ENCODE results near the gene GOSR1. TPM values are rescaled to one million over a fixed set of nuclear protein-coding genes. Genes with fewer than 3 reads are reported as not detected.
"Not testable (repeated sequence)": the region's sequence is repeated elsewhere in the genome, so short reads cannot be mapped to it uniquely, and the experiment has no call there.

Gene GOSR1
- total RNA-seq, 1 donor from 2014 or later = 59.9 TPM

GRCh38 chr17:30558686-30559545 lies 81.7 kb downstream of the GOSR1 start:
- Mint-ChIP-seq H3K4me3 (no peak overlapping the region), H3K9me3 (no peaks in the 10 kb centered on the region), H3K27me3 (no peaks in the 10 kb centered on the region), H3K36me3 (ENCODE audit: low read depth) (no peaks in the 10 kb centered on the region), H3K4me1 (peaks cover 6% of the 10 kb centered on the region), H3K27ac (no peak overlapping the region)
- no peak for DNase-seq
- no peak for TF ChIP-seq CTCF (IDR thresholded peaks at IDR 0.05)
- CTCF ChIA-PET = no interaction called here
- intact Hi-C loops (cut with micrococcal nuclease) = no loop called here
- POLR2A ChIA-PET = no interaction called here
- ATAC-seq (ENCODE audit: low read depth) = no peak

GRCh38 chr17:30559656-30560055 lies 82.4 kb downstream of the GOSR1 start:
- DNase-seq (no peak), ATAC-seq (ENCODE audit: low read depth) (no peak)
- Mint-ChIP-seq H3K4me3 (no peak overlapping the region), H3K4me1 (peaks cover 11% of the 10 kb centered on the region), H3K27me3 (peaks cover 1% of the 10 kb centered on the region), H3K9me3 (no peaks in the 10 kb centered on the region), H3K27ac (no peak overlapping the region), H3K36me3 (ENCODE audit: low read depth) (no peaks in the 10 kb centered on the region)
- POLR2A ChIA-PET = no interaction called here
- CTCF ChIA-PET = no interaction called here
- no peak for TF ChIP-seq CTCF (IDR thresholded peaks at IDR 0.05)
- intact Hi-C loops (cut with micrococcal nuclease) = no loop called here

GRCh38 chr17:30560117-30561026 lies 83.2 kb downstream of the GOSR1 start:
- H3K4me3 Mint-ChIP-seq; H3K9me3 Mint-ChIP-seq; H3K27me3 Mint-ChIP-seq; H3K36me3 Mint-ChIP-seq (ENCODE audit: low read depth); intact Hi-C loops (cut with micrococcal nuclease); DNase-seq; ATAC-seq (ENCODE audit: low read depth); CTCF ChIA-PET; H3K27ac Mint-ChIP-seq; POLR2A ChIA-PET: not testable (repeated sequence)
- peaks cover 11% of the 10 kb centered on the region for H3K4me1 Mint-ChIP-seq

GRCh38 chr17:30561766-30562165 lies 84.6 kb downstream of the GOSR1 start:
- not testable (repeated sequence) for H3K27ac Mint-ChIP-seq

GRCh38 chr17:30563131-30563904 lies 86.1 kb downstream of the GOSR1 start:
- H3K4me3 Mint-ChIP-seq; CTCF ChIA-PET; H3K9me3 Mint-ChIP-seq; ATAC-seq (ENCODE audit: low read depth); H3K27ac Mint-ChIP-seq; H3K27me3 Mint-ChIP-seq; POLR2A ChIA-PET; intact Hi-C loops (cut with micrococcal nuclease); DNase-seq; H3K4me1 Mint-ChIP-seq; H3K36me3 Mint-ChIP-seq (ENCODE audit: low read depth): not testable (repeated sequence)

More at GRCh38 chr17:30561766-30562165, 84.6 kb downstream of the GOSR1 start:
- DNase-seq; ATAC-seq (ENCODE audit: low read depth); H3K4me3 Mint-ChIP-seq; H3K36me3 Mint-ChIP-seq (ENCODE audit: low read depth); intact Hi-C loops (cut with micrococcal nuclease); CTCF ChIA-PET; H3K9me3 Mint-ChIP-seq; H3K27me3 Mint-ChIP-seq; POLR2A ChIA-PET: not testable (repeated sequence)
- peaks cover 11% of the 10 kb centered on the region for H3K4me1 Mint-ChIP-seq

GRCh38 chr17:30563905-30564390 lies 86.7 kb downstream of the GOSR1 start:
- H3K4me3 Mint-ChIP-seq; POLR2A ChIA-PET; intact Hi-C loops (cut with micrococcal nuclease); ATAC-seq (ENCODE audit: low read depth); CTCF ChIA-PET; H3K27me3 Mint-ChIP-seq; H3K36me3 Mint-ChIP-seq (ENCODE audit: low read depth); H3K4me1 Mint-ChIP-seq; H3K27ac Mint-ChIP-seq; DNase-seq; H3K9me3 Mint-ChIP-seq: not testable (repeated sequence)

GRCh38 chr17:30564422-30565072 lies 87.3 kb downstream of the GOSR1 start:
- H3K9me3 Mint-ChIP-seq; ATAC-seq (ENCODE audit: low read depth); H3K4me3 Mint-ChIP-seq; H3K4me1 Mint-ChIP-seq; H3K36me3 Mint-ChIP-seq (ENCODE audit: low read depth); POLR2A ChIA-PET; CTCF ChIA-PET; H3K27ac Mint-ChIP-seq; intact Hi-C loops (cut with micrococcal nuclease); DNase-seq; H3K27me3 Mint-ChIP-seq: not testable (repeated sequence)
